SK-N-SH (cell line): Measurements from ENCODE around the gene RPAP3.

Experiments used
- CTCF ChIP-seq: fragments of 200-600 bp; sonication (generic); IDR thresholded peaks from 2 replicates; pipeline ENCODE4 v1.6.1; 2017; ENCODE audit warnings: antibody characterized with exemption, mild to moderate bottlenecking, moderate library complexity
- TAF1 ChIP-seq: IDR thresholded peaks from 2 replicates; pipeline ENCODE4 v1.6.1; 2012; ENCODE audit warnings: low read depth, mild to moderate bottlenecking, low read length, moderate library complexity, borderline replicate concordance

- TF ChIP-seq TAF1 (no peak), CTCF (no peak)
Measured at GRCh38 chr12:47754881-47755280, 49.1 kb upstream of the RPAP3 start.
